RPMI7951 (cell line): ENCODE measurements around the gene UBE2E1. TPM values are rescaled to one million over a fixed set of nuclear protein-coding genes. Genes with fewer than 3 reads are reported as not detected.

Experiments
- DNase-seq: peaks from one replicate; pipeline ENCODE4 v3.0.0-alpha.2; 2012; ENCODE audit warnings: low read depth
- total RNA-seq: library from RNA; depleted of rRNA; stranded (reverse); fragments of >200 nt; shearing (Covaris generic); gene quantifications from 2 replicates; pipeline ENCODE4 v1.2.3, GENCODE V29; 2014; rRNA removed

UBE2E1 gene
- 153 and 179 TPM in 2 replicates for total RNA-seq

DNA sequence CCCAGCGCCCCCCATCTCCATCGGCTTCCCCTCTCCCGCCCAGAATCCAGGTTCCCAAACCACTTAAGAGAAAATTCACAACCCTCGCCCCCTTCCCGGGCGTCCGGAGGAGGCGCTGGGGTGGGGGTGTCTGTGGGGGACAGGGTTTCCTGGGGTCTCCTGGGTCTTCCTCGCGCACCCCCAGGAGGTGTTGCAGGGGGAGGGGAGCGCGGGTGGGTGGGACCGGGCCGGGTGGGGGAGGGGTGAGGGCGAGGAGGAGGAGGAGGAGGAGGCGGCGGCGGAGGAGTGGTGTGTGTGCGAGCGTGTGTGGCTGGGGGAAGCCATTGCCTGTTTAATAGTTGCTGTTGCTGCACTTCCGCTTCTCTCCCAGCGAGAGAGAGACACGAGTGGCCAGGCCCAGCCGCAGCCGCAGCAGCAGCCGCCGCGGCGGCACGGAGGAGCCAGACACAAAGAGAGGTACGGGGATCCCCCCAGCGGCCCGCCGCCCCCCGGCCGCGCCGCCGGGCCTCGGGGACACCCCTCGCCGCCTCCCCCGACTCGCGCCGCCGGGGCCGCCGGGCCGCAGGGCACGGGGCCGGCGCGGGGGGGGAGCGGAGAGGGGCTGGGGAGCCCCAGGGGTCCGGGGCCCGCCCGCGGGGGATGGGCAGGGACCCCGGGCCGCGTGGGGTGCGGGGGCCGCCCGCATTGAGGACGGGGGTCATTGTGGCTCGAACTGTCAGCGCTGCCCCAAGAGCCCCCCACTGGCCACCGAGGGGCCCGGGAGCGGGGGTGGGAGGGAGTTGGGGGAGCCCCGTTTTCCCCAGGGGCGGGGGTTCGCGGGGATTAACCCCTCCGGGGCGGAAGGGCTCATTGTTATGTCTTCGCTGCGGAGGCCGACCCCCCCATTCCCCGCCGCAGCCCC, at the start of gene UBE2E1:
TSS of gene UBE2E1 (plus strand) at position 323 of the 901 bp plus-strand sequence. CDS start 1,315 bp downstream, outside the sequence.
- peak; percentile 78 for DNase-seq

DNA sequence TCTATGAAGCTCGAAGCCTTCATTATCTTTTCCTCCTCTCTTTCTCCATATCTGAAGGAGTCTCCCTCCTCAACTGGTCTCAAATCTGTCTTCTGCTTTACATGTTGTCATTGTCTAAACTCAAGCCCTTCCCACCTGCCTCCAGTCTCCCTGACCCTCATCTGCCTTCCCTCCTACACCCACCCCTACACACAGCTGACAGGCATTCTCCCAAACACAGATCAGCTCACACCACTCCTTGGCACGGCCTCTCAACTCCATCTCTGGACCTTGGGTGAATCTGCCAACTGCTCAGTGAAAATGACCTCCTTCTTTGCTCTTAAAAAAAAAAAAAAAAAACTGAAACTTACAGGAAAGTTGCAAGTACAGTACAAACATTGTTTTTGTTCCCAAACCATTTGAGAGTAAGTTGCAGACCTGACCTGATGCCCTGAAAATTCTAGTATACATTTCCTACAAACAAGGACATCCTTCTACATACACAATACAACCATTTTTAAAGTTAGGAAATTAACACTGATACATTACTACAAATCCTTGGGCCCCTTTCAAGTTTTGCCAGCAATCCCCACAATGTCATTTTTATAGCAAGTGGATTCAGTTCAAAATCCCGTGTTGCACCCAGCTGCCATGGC, 49.4 kb upstream of the UBE2E1 start:
- DNase-seq = no peak

DNA sequence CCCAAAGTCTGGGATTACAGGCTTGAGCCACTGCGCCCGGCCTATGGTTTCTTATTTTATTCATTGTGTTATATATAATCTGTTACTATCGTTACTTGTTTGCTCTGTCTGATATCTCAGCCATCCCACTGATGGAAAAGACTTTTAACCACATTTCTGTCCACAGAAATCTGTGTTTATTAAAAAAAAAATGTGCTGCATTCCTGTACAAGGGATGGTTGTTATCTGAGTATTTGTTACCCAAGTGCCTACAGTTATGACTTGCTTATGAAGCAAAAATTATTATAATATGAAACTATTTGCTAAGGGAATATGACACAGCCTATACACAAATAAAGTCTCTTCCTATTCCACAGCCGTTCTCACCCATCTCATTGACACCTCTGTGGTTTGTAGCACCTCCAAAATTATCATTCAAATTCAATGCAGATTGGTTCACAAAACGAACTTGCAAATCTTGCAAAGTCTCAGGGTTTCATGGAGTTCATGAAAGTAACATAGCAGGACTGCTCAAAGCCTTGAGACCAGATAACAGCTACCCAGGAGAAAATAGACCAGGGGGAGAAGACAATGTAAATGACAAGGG, 47.4 kb upstream of the UBE2E1 start:
- no peak for DNase-seq

DNA sequence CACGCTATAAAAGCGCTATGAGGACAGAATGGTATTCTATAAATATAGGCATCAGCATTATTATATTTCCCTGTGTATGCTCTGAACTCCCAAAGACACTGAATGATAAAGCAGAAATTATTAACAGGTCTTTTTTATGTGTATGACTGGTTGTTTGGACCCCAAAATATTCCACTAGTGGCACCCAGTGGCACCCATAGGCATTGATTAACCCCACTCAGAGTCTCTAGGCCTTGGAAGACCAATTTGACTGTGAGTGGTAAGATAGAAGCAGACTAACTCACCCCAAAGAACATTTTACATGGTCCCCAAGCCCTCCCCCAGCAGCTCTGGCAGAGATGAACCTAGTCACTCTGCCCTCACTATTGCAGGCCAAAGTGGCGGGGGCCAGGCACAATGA, 45.4 kb upstream of the UBE2E1 start:
- DNase-seq = no peak

- no peak for DNase-seq
These were observed 44.8 kb upstream of the UBE2E1 start for GRCh38 chr3:23760871-23761373.

DNA sequence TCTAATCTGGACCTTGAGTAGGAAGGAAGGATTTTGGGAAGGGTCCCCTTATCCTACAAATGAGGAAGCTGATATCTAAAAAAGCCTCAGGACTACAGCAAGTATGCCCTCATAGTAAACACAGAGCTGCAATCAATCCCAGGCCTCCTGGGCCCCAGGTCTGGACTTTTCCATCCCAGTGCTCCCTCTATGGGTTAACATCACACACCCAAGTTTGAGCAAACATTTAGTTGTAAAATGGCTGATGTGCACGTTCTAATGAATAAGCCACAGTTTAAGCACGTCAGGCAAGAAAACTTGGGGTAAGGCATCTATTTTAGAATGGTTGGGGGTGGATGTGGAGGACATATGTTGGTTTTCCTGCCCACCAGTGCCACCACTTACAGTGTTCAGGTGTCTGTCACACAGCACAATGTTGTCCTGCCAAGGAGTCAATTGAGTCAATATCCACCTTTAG, 44.3 kb upstream of the UBE2E1 start:
- peak; percentile 58 for DNase-seq

GRCh38 chr3:23762214-23762613, 43.5 kb upstream of the UBE2E1 start:
- DNase-seq = no peak

GRCh38 chr3:23762759-23763477, 42.8 kb upstream of the UBE2E1 start:
- DNase-seq = peak; percentile 74

DNA sequence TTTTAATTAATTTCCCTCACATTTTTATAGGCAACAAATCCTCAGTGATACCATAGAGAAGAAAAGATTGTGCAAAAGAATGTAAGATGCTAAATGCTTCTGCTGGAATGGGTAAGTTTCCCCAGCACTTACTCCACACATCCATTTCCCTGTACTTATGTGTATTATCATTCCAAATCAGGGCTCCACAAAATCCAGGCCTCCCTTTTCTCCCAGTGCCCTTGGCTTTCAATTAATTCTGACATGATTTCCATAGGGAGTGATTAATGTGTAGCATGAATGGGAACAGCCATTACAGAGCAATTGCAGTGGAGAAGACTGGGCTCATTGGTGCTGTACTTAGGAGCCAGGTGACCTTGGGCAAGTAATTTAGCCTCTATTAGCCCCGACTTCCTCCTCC, 41.3 kb upstream of the UBE2E1 start:
- DNase-seq = no peak

DNA sequence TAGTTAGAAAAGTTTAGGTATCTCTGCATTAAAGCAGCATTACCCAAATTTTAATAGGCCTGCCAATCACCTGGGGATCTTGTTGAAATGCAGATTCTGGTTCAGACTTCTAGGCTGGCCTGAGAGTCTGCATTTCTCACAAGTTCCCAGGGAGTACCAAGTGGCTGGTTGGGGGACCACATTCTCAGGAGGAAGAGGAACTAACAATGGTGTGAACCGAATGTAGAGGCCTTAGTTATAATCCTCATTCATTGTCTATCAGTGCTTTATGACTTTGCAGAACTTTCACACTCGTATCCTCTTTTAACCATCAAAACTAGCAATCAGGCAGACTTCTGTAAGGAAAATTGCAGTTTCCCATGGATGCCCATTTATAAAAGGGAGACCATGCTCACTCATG, 38.2 kb upstream of the UBE2E1 start:
- DNase-seq = no peak

DNA sequence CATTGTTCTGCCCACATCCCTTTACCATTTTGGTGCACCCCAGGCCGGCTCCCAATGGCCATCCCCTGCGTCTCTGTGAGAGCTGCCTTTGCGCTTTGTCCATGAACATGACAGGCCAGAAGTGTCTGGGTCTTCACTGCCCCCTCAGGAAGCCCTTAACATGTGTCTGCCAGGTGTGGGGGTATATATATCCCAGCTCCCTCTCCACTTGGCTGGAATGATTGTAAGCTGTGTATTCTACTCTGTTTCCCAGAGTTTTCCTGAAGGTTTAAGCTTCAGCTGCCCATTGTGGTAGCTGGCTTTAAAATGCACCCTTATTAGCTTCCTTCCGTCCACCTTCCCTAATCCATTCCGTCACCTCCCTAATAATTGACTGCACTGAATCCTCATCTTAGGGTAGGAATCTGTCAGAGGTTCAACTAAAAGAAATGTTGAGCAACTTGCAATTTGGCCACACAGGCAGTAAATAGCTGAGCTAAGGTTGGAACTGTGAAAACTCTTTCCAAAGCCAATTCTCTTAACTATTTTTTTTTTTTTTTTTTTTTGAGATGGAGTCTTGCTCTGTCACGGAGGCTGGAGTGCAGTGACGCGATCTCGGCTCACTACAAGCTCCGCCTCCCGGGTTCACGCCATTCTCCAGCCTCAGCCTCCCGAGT, 30.4 kb upstream of the UBE2E1 start:
- DNase-seq = no peak

DNA sequence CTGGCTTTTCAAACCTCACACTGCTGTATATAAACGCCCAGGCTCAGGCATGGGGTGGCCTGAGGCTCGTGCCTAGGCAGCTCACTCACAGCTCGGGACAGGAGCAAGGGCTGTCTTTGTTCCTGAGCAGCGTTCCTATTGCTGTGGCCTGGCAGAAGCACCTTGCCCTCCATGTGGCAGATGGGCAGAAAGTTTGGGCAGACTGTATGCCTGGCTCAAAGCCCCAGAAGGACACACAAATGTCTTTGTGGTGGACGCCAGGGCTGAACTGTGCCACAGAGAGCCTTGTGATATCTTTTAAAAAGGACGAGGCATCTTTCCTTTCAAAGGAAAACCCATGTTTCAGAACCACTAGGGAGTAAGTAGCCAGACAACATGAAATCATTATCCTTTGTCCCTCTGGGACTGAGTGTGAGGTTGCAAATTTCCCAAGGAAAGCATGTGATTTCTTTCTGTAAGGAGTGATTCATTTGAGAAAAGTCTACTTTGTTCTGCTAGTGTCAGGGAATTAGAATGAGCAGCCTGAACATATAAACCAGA, 29.3 kb upstream of the UBE2E1 start:
- peak; percentile 31 for DNase-seq

GRCh38 chr3:23778446-23778845, 27.3 kb upstream of the UBE2E1 start:
- no peak for DNase-seq

DNA sequence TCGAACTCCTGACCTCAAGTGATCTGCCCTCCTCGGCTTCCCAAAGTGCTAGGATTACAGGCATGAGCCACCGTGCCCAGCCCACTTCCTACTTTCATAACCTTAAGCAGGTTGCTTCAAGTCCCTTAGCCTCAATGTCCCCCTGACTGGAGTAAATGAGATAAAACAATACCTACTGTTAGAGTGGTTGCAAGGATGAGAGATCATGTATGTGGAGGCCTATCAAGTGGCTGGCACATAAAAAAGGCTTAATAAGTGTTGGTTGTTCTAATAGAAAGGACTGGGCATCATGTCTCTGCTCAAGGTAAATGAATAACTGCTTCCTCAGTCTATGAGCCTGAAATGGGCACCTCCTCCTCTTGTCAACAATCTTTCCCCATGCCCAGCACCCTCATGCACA, 25.9 kb upstream of the UBE2E1 start:
- DNase-seq = no peak

DNA sequence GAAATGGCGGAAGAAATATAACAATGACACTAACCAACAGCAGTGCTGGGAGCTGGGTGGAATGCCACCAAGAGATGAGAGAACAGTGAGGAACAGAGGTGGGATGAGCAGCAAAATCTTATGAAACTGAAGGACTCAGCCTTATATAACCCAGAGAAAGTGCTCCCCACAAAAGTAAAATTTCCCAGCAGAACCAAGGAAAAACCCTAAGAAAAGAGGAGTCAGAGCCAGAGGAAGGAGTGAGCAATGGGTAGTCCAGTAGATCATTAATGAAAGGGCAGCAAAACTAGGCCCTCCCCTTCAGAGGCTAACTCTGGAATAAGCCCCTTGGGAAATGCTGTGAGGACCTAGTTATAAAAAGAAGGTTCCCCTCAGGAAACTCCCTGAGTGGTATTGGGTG, 24.7 kb upstream of the UBE2E1 start:
- no peak for DNase-seq

GRCh38 chr3:23781871-23782270, 23.9 kb upstream of the UBE2E1 start:
- no peak for DNase-seq

- no peak for DNase-seq
These were observed 20.6 kb upstream of the UBE2E1 start for GRCh38 chr3:23785097-23785645.

DNA sequence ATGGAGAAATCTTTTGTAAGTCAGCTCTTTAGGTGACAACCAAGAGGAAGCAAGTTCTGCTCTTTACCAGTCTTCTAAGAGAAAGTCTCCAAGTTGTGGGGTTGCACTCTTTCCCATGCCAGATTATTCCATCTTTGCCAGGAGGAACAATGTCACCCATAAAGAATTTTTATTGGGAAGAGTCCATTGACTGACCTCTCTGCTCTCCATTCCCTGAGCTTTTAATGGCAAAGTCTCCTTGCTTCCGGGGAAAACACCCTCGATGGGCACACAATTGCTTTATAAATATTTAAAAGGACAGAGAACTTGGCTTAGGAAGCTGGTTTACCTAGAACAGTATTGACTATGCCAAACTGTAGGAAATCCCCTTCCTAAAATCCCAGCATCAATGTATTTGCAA, 19.9 kb upstream of the UBE2E1 start:
- no peak for DNase-seq

DNA sequence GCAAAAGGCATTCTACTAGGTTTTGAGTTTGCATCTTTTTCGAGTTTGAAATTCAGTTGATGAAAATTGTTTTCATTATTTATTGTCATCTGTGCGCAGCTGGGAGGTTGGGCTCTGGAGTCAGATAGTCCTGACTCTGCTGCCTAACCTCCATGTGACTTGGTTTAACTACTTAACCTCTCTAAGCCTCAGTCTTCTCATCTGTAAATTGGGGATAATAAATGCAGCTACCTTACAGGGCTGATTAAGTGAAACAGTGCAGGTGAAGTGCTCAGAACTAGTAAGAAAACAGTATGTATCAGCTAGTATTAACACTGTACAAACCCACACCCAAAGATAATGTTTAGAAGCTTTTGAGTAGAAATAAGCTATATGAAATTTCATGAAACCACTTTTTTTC, 14.1 kb upstream of the UBE2E1 start:
- no peak for DNase-seq

DNA sequence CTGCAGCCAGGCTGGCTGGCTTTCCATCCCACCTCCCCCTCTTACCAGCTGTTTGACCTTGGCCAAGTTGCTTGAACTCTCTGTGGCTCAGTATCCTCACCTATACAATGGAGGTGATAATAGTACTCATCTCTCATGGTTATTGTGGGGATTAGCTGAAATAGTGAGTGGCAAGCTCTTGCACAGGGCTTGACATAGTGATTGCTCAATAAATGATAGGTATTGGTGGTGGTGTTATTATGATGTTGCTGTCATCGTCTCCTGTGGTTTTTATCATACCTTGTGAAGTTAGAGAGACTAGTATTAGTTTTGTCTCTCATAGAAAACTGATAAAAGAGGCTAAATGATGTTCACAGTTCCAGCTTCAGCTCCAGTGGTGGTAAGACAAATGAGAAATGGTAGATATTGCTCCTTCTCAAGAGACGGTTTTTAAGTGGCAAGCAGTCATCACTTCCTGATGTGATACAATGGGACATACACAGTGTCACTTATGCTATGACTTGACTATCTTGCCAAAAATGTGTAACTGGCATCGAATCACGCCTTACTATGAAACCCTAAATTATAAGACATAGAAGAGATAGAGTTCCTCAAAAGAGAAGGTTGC, 12.1 kb upstream of the UBE2E1 start:
- DNase-seq = no peak
